ENCODE data around the gene SNHG17.
"Not testable (repeated sequence)": the region's sequence is repeated elsewhere in the genome, so short reads cannot be mapped to it uniquely, and the experiment has no call there.

The SNHG17 gene

GRCh38 chr20:38471987-38472512 lies 36.9 kb upstream of the SNHG17 start:
- in situ Hi-C loops (cut with HindIII; ENCODE audit: low pct_ligation_motif_present, low sequenced_read_pairs): no loop called here
- H3K27me3 ChIP-seq (replicated peaks): no peaks in the 10 kb centered on the region
- H3K27ac ChIP-seq: no peak overlapping the region
- peak overlapping the region; percentile 81 for H3K4me3 ChIP-seq (ENCODE audit: low read depth, low read length)
- DNase-seq: no peak
- no peak for TF ChIP-seq CTCF (IDR thresholded peaks at IDR 0.05; ENCODE audit: low read depth, low read length, missing control alignments)
- H3K36me3 ChIP-seq (replicated peaks): no peaks in the 10 kb centered on the region

- Histone ChIP-seq H3K27ac (no peak overlapping the region), H3K36me3 (replicated peaks) (no peaks in the 10 kb centered on the region)
- in situ Hi-C loops (cut with HindIII; ENCODE audit: low pct_ligation_motif_present, low sequenced_read_pairs): no loop called here
These were observed 36.1 kb upstream of the SNHG17 start for GRCh38 chr20:38471245-38471644.

GRCh38 chr20:38466983-38467382 lies 31.9 kb upstream of the SNHG17 start:
- no peak overlapping the region for H3K4me3 ChIP-seq (ENCODE audit: low read depth, low read length)
- H3K36me3 ChIP-seq (replicated peaks): no peaks in the 10 kb centered on the region
- no peak for DNase-seq
- H3K27me3 ChIP-seq (replicated peaks): no peaks in the 10 kb centered on the region
- TF ChIP-seq CTCF (IDR thresholded peaks at IDR 0.05; ENCODE audit: low read depth, low read length, missing control alignments): no peak
- in situ Hi-C loops (cut with HindIII; ENCODE audit: low pct_ligation_motif_present, low sequenced_read_pairs): no loop called here
- no peak overlapping the region for H3K27ac ChIP-seq

More at GRCh38 chr20:38471245-38471644, 36.1 kb upstream of the SNHG17 start:
- DNase-seq: no peak
- TF ChIP-seq CTCF (IDR thresholded peaks at IDR 0.05; ENCODE audit: low read depth, low read length, missing control alignments): no peak
- Histone ChIP-seq H3K4me3 (ENCODE audit: low read depth, low read length) (no peak overlapping the region), H3K27me3 (replicated peaks) (no peaks in the 10 kb centered on the region)

GRCh38 chr20:38466171-38466570 lies 31.0 kb upstream of the SNHG17 start:
- TF ChIP-seq CTCF (IDR thresholded peaks at IDR 0.05; ENCODE audit: low read depth, low read length, missing control alignments): no peak

GRCh38 chr20:38461569-38461968 lies 26.4 kb upstream of the SNHG17 start:
- in situ Hi-C loops (cut with HindIII; ENCODE audit: low pct_ligation_motif_present, low sequenced_read_pairs); H3K4me3 ChIP-seq (ENCODE audit: low read depth, low read length); H3K36me3 ChIP-seq (replicated peaks); DNase-seq; H3K27ac ChIP-seq; H3K27me3 ChIP-seq (replicated peaks): not testable (repeated sequence)

More at GRCh38 chr20:38466171-38466570, 31.0 kb upstream of the SNHG17 start:
- H3K4me3 ChIP-seq (ENCODE audit: low read depth, low read length): no peak overlapping the region
- H3K36me3 ChIP-seq (replicated peaks): no peaks in the 10 kb centered on the region
- no peaks in the 10 kb centered on the region for H3K27me3 ChIP-seq (replicated peaks)
- no peak for DNase-seq
- in situ Hi-C loops (cut with HindIII; ENCODE audit: low pct_ligation_motif_present, low sequenced_read_pairs): no loop called here
- no peak overlapping the region for H3K27ac ChIP-seq

GRCh38 chr20:38461167-38461566 lies 26.0 kb upstream of the SNHG17 start:
- DNase-seq; H3K27me3 ChIP-seq (replicated peaks); H3K4me3 ChIP-seq (ENCODE audit: low read depth, low read length); H3K36me3 ChIP-seq (replicated peaks); in situ Hi-C loops (cut with HindIII; ENCODE audit: low pct_ligation_motif_present, low sequenced_read_pairs); H3K27ac ChIP-seq: not testable (repeated sequence)

GRCh38 chr20:38460631-38461030 lies 25.5 kb upstream of the SNHG17 start:
- peak overlapping the region; percentile 30 for H3K27ac ChIP-seq
- H3K4me3 ChIP-seq (ENCODE audit: low read depth, low read length); in situ Hi-C loops (cut with HindIII; ENCODE audit: low pct_ligation_motif_present, low sequenced_read_pairs); H3K27me3 ChIP-seq (replicated peaks); H3K36me3 ChIP-seq (replicated peaks); DNase-seq: not testable (repeated sequence)
